Measurements from ENCODE around the gene SLC22A31.

- TF ChIP-seq EZH2 (optimal IDR thresholded peaks at IDR 0.05; ENCODE audit: low read depth, low read length) (no peak), CTCF (IDR thresholded peaks at IDR 0.05; ENCODE audit: low read length) (no peak), EZH2phosphoT487 (IDR thresholded peaks at IDR 0.05; ENCODE audit: low read length) (no peak)
These were observed 20.6 kb downstream of the SLC22A31 start for GRCh38 chr16:89179656-89180315.

Data from MM.1S (cell line).